Measurements from ENCODE around the gene GNAZ.

DNA sequence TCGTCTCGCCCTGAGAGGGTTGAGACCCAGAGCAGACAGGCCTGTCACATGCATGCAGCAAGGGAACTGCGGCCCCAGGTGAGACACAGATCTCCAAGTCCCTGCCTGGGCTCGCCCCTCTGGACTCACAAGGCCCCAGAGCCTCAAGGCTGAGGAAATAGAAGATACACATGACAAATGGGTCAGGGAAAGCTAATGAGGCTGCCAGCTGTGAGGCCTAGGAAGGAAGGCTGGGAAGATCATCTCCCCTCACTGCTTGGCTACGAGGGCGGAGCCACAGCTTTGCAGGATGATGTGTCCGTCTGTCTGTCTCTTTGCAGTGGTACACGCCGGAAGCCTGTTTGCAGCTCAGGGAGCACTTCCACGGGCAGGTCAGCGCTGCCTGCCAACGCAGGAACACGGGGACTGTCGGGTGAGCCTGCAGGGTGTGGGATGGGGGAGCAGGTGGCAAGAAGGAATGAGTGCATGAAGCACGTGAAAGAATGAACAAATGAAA lies 79.5 kb downstream of the GNAZ start:
- TF ChIP-seq, protein P1, sequence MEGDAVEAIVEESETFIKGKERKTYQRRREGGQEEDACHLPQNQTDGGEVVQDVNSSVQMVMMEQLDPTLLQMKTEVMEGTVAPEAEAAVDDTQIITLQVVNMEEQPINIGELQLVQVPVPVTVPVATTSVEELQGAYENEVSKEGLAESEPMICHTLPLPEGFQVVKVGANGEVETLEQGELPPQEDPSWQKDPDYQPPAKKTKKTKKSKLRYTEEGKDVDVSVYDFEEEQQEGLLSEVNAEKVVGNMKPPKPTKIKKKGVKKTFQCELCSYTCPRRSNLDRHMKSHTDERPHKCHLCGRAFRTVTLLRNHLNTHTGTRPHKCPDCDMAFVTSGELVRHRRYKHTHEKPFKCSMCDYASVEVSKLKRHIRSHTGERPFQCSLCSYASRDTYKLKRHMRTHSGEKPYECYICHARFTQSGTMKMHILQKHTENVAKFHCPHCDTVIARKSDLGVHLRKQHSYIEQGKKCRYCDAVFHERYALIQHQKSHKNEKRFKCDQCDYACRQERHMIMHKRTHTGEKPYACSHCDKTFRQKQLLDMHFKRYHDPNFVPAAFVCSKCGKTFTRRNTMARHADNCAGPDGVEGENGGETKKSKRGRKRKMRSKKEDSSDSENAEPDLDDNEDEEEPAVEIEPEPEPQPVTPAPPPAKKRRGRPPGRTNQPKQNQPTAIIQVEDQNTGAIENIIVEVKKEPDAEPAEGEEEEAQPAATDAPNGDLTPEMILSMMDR (IDR thresholded peaks at IDR 0.05), result no peak
- no peak for TF ChIP-seq POLR2A (IDR thresholded peaks at IDR 0.05)
